ENCODE measurements around the gene FKBP1B. TPM values are rescaled to one million over a fixed set of nuclear protein-coding genes. Genes with fewer than 3 reads are reported as not detected.
A peak's percentile ranks its signal among the peaks of the same experiment; 100 is the strongest.
"Not testable (repeated sequence)": the region's sequence is repeated elsewhere in the genome, so short reads cannot be mapped to it uniquely, and the experiment has no call there.

Gene FKBP1B
- total RNA-seq, 1 donor from 2014 or later = 30.0 TPM

DNA sequence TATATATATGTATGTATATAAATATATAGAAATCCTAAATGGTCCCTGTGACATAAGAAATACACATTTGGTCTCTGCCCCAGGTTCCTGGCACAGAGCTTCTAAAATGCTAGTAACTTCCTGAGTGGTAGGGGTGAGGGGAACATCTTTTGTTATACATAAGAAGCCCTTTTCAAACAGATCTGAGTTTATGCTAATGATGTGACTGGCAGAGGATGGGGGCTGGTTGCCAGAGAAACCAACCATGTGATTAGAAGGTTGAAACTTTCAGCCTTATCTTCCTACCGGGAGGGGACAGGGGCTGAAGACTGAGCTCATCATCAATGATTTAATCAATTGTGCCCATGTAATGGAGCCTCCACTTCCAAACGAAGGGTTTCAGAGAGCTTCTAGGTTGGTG is 23.3 kb upstream of the FKBP1B start:
- no peak for FAIRE-seq
- no peak overlapping the region for H3K4me3 ChIP-seq (ENCODE audit: low read depth, low read length)
- no peak for DNase-seq (ENCODE audit: low read depth)
- TF ChIP-seq, protein P1, sequence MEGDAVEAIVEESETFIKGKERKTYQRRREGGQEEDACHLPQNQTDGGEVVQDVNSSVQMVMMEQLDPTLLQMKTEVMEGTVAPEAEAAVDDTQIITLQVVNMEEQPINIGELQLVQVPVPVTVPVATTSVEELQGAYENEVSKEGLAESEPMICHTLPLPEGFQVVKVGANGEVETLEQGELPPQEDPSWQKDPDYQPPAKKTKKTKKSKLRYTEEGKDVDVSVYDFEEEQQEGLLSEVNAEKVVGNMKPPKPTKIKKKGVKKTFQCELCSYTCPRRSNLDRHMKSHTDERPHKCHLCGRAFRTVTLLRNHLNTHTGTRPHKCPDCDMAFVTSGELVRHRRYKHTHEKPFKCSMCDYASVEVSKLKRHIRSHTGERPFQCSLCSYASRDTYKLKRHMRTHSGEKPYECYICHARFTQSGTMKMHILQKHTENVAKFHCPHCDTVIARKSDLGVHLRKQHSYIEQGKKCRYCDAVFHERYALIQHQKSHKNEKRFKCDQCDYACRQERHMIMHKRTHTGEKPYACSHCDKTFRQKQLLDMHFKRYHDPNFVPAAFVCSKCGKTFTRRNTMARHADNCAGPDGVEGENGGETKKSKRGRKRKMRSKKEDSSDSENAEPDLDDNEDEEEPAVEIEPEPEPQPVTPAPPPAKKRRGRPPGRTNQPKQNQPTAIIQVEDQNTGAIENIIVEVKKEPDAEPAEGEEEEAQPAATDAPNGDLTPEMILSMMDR (IDR thresholded peaks at IDR 0.05; ENCODE audit: insufficient read depth, low read length, severe bottlenecking) = no peak
- no peaks in the 10 kb centered on the region for H3K36me3 ChIP-seq (ENCODE audit: control insufficient read depth, insufficient read depth, low read length)
- H3K27me3 ChIP-seq (ENCODE audit: control insufficient read depth, insufficient read depth, low read length) = no peaks in the 10 kb centered on the region

DNA sequence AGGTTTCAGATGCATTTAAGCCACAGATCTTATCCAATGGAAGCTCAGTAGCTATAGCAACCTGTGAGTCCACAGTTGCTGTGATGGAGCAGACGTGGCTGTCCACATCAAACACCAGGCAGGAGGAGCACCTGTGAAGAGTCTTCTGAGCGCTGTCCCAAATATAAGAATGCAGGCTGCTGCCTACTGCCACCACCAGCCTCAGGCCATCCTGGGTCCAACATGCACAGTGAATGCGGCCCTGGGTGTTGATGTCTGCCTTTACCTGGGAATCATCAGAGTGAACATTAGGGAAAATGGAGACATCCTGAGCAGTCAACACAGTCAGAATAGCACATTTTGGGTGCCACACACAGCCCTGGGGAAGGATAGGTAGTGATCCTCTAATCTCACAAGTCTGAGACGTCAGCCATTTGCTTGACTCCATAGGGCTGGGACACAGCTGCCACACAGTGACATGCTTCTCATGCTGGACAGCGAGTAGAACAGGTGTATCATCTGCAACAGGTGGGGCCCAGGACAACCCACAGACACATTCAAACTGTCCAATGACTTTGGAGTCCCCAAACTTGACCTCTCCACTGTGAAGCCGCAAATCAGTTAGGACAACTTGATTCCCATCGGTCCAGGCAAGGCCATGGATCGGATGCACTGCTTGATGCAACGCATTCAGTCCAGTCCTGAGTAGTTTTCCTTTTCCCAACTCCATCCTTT is 10.6 kb upstream of the FKBP1B start:
- peaks cover 4% of the 10 kb centered on the region for H3K36me3 ChIP-seq (ENCODE audit: control insufficient read depth, insufficient read depth, low read length)
- DNase-seq (ENCODE audit: low read depth) (no peak), FAIRE-seq (no peak)
- H3K27me3 ChIP-seq (ENCODE audit: control insufficient read depth, insufficient read depth, low read length) = no peaks in the 10 kb centered on the region
- TF ChIP-seq, protein P1 (IDR thresholded peaks at IDR 0.05; ENCODE audit: insufficient read depth, low read length, severe bottlenecking) = no peak
- H3K4me3 ChIP-seq (ENCODE audit: low read depth, low read length) = no peak overlapping the region

DNA sequence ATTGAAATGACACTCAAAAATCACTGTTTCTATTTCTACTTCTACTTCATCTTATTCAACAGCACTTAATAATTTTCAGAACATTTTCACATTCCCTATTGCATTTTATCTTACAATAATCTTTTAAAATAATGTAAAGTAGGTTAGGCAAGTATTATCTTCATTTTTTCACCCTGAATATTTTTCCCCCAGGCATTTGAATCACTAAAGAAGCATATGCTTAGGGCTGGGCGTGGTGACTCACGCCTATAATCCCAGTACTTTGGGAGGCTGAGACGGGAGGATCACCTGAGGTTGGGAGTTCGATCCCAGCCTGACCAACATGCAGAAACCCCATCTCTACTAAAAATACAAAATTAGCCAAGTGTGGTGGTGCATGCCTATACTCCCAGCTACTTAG is 9.0 kb upstream of the FKBP1B start:
- Histone ChIP-seq H3K27me3 (ENCODE audit: control insufficient read depth, insufficient read depth, low read length) (no peaks in the 10 kb centered on the region), H3K4me3 (ENCODE audit: low read depth, low read length) (no peak overlapping the region), H3K36me3 (ENCODE audit: control insufficient read depth, insufficient read depth, low read length) (peaks cover 4% of the 10 kb centered on the region)
- TF ChIP-seq, protein P1 (IDR thresholded peaks at IDR 0.05; ENCODE audit: insufficient read depth, low read length, severe bottlenecking) = no peak
- DNase-seq (ENCODE audit: low read depth) (no peak), FAIRE-seq (no peak)

DNA sequence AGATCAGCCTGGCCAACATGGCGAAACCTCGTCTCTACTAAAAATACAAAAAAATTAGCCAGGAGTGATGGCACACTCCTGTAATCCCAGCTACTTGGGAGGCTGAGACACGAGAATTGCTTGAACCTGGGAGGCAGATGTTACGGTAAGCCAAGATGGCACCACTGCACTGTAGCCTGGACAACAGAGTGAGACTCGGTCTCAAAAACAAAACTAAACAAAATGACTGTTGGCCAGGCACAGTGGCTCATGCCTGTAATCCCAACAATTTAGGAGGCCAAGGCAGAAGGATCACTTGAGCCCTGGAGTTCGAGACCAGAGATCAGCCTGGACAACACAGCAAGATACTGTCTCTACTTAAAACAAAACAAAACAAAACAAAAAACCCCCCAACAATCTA is 6.4 kb upstream of the FKBP1B start:
- DNase-seq (ENCODE audit: low read depth); H3K36me3 ChIP-seq (ENCODE audit: control insufficient read depth, insufficient read depth, low read length); FAIRE-seq: not testable (repeated sequence)

DNA sequence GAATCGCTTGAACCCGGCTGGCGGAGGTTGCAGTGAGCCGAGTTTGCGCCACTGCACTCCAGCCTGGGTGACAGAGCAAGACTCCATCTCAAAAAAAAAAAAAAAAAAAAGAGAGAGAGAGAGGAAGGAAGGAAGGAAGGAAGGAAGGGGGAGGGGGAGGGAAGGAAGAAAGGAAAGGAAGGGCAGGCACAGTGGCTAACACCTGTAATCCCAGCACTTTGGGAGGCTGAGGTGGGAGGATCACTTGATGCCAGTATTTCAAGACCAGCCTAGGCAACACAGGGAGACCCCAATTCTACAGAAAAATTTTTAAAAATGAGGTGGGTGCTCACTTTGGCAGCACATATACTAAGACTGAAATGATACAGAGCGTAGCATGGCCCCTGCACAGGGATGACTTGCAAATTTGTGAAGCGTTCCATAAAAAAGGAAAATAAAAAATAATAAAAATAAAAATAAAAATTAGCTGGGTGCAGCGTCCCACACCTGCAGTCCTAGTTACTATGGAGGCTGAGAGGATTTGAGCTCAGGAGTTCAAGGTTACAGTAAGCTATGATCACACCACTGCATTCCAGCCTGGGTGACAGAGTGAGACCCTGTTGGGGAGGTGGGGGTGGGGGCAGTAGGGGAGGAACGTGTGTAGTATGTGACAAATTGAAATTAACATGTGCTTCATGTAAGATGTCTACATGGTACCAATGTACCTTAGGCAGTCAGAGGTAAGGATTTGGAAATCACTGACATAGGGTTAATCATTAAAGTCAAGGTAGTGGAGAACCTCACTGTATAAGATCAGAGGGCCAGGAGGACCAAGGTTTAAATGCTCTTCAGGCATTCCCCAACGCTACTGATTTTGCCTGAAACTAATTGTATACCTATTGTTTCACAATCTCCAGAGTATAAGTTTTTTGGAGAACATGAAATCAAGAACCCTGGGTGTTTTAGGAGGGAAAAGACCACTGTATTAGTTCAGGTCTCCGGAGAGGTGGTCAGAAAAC is 3.7 kb upstream of the FKBP1B start:
- Histone ChIP-seq H3K4me3 (ENCODE audit: low read depth, low read length) (no peak overlapping the region), H3K27me3 (ENCODE audit: control insufficient read depth, insufficient read depth, low read length) (no peaks in the 10 kb centered on the region), H3K36me3 (ENCODE audit: control insufficient read depth, insufficient read depth, low read length) (no peaks in the 10 kb centered on the region)
- TF ChIP-seq, protein P1 (IDR thresholded peaks at IDR 0.05; ENCODE audit: insufficient read depth, low read length, severe bottlenecking) = no peak
- FAIRE-seq (no peak), DNase-seq (ENCODE audit: low read depth) (no peak)

More for the DNA sequence above, 6.4 kb upstream of the FKBP1B start:
- not testable (repeated sequence) for H3K27me3 ChIP-seq (ENCODE audit: control insufficient read depth, insufficient read depth, low read length); H3K4me3 ChIP-seq (ENCODE audit: low read depth, low read length)

DNA sequence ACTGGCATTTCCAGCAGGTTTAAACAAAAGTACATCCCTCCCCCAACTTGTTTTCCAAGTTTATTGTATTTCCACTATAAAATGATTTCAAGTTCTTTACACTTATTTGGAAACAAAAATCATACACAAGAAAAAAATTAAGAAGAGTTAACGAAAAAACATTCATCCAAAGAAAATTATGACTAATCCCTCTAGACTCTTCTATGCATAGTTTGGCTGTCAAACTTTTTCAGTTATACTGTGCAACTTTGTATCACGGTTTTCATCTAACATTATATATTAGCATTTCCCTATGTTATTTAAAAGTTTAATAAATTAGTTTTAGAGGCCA is 3.0 kb upstream of the FKBP1B start:
- Histone ChIP-seq H3K4me3 (ENCODE audit: low read depth, low read length) (peak overlapping the region; percentile 95), H3K36me3 (ENCODE audit: control insufficient read depth, insufficient read depth, low read length) (no peaks in the 10 kb centered on the region), H3K27me3 (ENCODE audit: control insufficient read depth, insufficient read depth, low read length) (no peaks in the 10 kb centered on the region)
- no peak for FAIRE-seq
- TF ChIP-seq, protein P1 (IDR thresholded peaks at IDR 0.05; ENCODE audit: insufficient read depth, low read length, severe bottlenecking) = no peak
- peak; percentile 14 for DNase-seq (ENCODE audit: low read depth)

Measured in bronchial epithelial cell (primary cell).